Measurements from ENCODE around the gene CARNS1. TPM values are rescaled to one million over a fixed set of nuclear protein-coding genes. Genes with fewer than 3 reads are reported as not detected.

CARNS1 gene
- total RNA-seq, 2 experiments from 2014 or later: 1.2 to 1.9 TPM

DNA sequence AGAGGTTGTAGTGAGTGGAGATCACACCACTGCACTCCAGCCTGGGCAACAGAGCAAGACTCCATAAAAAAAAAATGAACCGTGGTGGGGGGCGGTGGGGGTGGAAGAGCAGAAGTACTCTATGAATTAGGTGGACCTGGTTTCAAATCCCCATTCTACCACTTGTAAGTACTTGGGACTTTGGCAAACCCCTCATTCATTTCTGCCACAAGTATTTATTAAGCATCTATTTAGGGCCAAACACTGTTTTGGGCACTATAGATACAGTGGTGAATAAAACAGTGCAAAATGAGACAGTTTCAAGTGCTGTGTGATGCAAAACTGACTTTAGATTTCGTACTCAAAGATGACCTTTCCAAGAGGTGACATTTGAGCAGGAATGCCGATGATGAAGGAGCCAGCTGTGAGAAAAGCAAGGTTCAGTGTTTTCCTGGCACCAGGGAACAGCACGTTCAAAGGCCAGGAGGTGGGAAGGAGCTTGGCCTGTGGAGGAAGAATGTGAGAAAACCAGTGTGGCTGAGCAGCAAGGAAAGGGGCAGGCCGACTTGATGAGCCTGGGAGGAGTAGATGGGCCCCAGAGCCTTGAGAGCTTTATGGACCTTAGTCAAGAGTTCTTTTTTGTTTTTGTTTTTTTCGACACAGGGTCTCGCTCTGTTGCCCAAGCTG, 55.0 kb downstream of the CARNS1 start:
- POLR2A ChIA-PET: interaction anchor here (1.9 kb wide), 1 partner anchor 69 kb away, joined by 6 read pairs; the partner anchor contains the start of gene PPP1CA
- CTCF ChIA-PET: interaction anchor here (1.2 to 2.0 kb wide), 4 partner anchors 11 to 62 kb away, joined by 3 to 5 read pairs (median 4); partner anchors contain the start of gene PTPRCAP
- Mint-ChIP-seq H3K4me1 (peaks cover 31% of the 10 kb centered on the region), H3K9me3 (no peaks in the 10 kb centered on the region), H3K27me3 (no peaks in the 10 kb centered on the region), H3K27ac (peak overlapping the region; percentile 80), H3K4me3 (no peak overlapping the region), H3K36me3 (ENCODE audit: low read depth) (peaks cover under 1% of the 10 kb centered on the region)
- no peak for DNase-seq

DNA sequence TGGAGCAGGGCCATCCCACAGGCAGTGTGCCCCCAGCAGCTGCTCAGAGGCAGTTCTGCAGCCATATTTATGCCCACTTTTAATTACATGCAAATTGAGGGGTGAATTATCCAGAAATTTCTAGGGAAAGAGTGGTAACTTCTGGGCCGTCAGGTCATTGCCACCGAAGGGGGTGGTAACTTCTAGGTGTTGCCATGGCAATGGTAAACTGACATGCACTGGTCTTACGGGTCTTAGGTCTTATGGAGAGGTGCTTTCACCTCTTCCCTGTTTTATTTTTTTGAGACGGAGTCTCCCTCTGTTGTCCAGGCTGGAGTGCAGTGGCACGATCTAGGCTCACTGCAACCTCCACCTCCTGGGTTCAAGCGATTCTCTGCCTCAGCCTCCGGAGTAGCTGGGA, 57.4 kb downstream of the CARNS1 start:
- Mint-ChIP-seq H3K27me3 (no peaks in the 10 kb centered on the region), H3K9me3 (no peaks in the 10 kb centered on the region), H3K4me1 (peaks cover 17% of the 10 kb centered on the region), H3K36me3 (ENCODE audit: low read depth) (no peaks in the 10 kb centered on the region), H3K4me3 (no peak overlapping the region), H3K27ac (no peak overlapping the region)
- CTCF ChIA-PET: no interaction called here
- POLR2A ChIA-PET: no interaction called here
- no peak for DNase-seq

Other genes starting within 250 kb of the CARNS1 start
- 100 to 1,000 TPM; 306 to 324 TPM for gene GRK2, start 149.2 kb upstream of the CARNS1 start, total RNA-seq
- gene ANKRD13D, start 126.4 kb upstream of the CARNS1 start, total RNA-seq: 100 to 1,000 TPM; 135 to 194 TPM
- 1 to 10 TPM; 8.2 to 9.6 TPM for gene SSH3, start 112.1 kb upstream of the CARNS1 start, total RNA-seq
- gene POLD4, start 62.1 kb upstream of the CARNS1 start, total RNA-seq: 10 to 100 TPM; 52.7 to 53.7 TPM
- gene CLCF1, start 42.1 kb upstream of the CARNS1 start, total RNA-seq: under 1 TPM; 0.10 to 0.17 TPM
- 10 to 100 TPM; 49.3 to 53.7 TPM for gene RAD9A, start 23.7 kb upstream of the CARNS1 start, total RNA-seq
- 100 to 1,000 TPM; 301 to 331 TPM for gene PPP1CA, start 13.8 kb upstream of the CARNS1 start, total RNA-seq
- gene TBC1D10C, start 11.6 kb upstream of the CARNS1 start, total RNA-seq: 100 to 1,000 TPM; 256 to 323 TPM
- 10 to 100 TPM; 57.5 to 68.1 TPM for gene RPS6KB2, start 12.8 kb downstream of the CARNS1 start, total RNA-seq
- gene PTPRCAP, start 22.0 kb downstream of the CARNS1 start, total RNA-seq: 100 to 1,000 TPM; 328 to 389 TPM
- gene CORO1B, start 27.8 kb downstream of the CARNS1 start, total RNA-seq: 100 to 1,000 TPM; 191 to 252 TPM
- not detected for gene GPR152, start 37.1 kb downstream of the CARNS1 start, total RNA-seq
- 1 to 10 TPM; 1.3 to 2.6 TPM for gene CABP4, start 39.7 kb downstream of the CARNS1 start, total RNA-seq
- gene TMEM134, start 53.6 kb downstream of the CARNS1 start, total RNA-seq: 10 to 100 TPM; 42.2 to 47.2 TPM
- 100 to 1,000 TPM; 149 to 164 TPM for gene AIP, start 67.3 kb downstream of the CARNS1 start, total RNA-seq
- gene PITPNM1, start 89.7 kb downstream of the CARNS1 start, total RNA-seq: 100 to 1,000 TPM; 100 to 110 TPM
- gene CDK2AP2, start 92.5 kb downstream of the CARNS1 start, total RNA-seq: 100 to 1,000 TPM; 117 to 126 TPM
- not detected for gene CABP2, start 107.8 kb downstream of the CARNS1 start, total RNA-seq
- 100 to 1,000 TPM; 194 to 209 TPM for gene GSTP1, start 168.1 kb downstream of the CARNS1 start, total RNA-seq
- gene NDUFV1, start 191.3 kb downstream of the CARNS1 start, total RNA-seq: 100 to 1,000 TPM; 204 to 228 TPM
- 1 to 10 TPM; 7.3 to 8.8 TPM for gene NUDT8, start 214.3 kb downstream of the CARNS1 start, total RNA-seq
- gene TBX10, start 224.1 kb downstream of the CARNS1 start, total RNA-seq: not detected
- under 1 TPM; 0.44 to 0.47 TPM for gene ACY3, start 235.1 kb downstream of the CARNS1 start, total RNA-seq

All from activated CD4-positive, alpha-beta T cell treated with anti-CD3 and anti-CD28 coated beads, Interleukin-2, amount 10 ng/mL, durations not matched to agents 7 days and 5 days (primary cell).